Measurements from ENCODE around the gene PLEKHA8.

DNA sequence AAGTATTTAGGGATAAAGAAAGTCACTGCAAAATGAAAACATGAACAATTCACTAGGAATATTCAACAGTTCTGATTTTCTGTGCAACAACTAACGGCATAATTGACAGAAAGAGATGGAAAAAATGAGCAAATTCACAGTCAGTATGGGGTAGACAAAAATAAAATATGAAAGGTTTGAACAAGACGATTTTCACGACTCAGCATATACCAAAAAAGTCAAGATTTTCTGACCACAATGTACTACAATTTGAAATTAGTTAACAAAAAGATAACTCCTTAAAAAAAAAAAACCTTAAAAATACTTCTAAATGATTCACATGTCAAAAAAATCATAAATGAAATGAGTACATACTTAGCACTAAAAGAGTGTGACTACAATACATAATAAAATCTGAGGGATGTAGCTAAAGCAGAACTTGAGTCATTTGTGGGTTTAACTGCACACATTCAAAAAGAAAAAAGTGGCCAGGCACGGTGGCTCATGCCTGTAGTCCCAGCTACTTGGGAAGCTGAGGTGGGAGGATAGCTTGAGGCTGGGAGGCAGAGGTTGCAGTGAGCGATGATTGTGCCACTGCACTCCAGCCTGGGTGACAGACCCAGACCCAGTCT, 84.0 kb downstream of the PLEKHA8 start:
- TF ChIP-seq, protein P1, sequence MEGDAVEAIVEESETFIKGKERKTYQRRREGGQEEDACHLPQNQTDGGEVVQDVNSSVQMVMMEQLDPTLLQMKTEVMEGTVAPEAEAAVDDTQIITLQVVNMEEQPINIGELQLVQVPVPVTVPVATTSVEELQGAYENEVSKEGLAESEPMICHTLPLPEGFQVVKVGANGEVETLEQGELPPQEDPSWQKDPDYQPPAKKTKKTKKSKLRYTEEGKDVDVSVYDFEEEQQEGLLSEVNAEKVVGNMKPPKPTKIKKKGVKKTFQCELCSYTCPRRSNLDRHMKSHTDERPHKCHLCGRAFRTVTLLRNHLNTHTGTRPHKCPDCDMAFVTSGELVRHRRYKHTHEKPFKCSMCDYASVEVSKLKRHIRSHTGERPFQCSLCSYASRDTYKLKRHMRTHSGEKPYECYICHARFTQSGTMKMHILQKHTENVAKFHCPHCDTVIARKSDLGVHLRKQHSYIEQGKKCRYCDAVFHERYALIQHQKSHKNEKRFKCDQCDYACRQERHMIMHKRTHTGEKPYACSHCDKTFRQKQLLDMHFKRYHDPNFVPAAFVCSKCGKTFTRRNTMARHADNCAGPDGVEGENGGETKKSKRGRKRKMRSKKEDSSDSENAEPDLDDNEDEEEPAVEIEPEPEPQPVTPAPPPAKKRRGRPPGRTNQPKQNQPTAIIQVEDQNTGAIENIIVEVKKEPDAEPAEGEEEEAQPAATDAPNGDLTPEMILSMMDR (conservative IDR thresholded peaks at IDR 0.05; ENCODE audit: low read length), result no peak
- TF ChIP-seq EZH2phosphoT487 (IDR thresholded peaks at IDR 0.05; ENCODE audit: borderline replicate concordance), result no peak

Measured in Loucy (cell line).